GM23338 (cell line): ENCODE results near the gene CEP43. TPM values are rescaled to one million over a fixed set of nuclear protein-coding genes. Genes with fewer than 3 reads are reported as not detected.

ENCODE experiments used
- ATAC-seq: fragments of 200-7000 bp; cut with Tn5 transposase; 3 replicates; pipeline ENCODE4 v1.9.1; 2020
- DNase-seq: peaks from one replicate; pipeline ENCODE4 v3.0.0-alpha.2; 2015; ENCODE audit warnings: low spot score
- H2AFZ ChIP-seq: fragments of 200-600 bp; sonication (generic); 2 replicates; pipeline ENCODE4 v1.8.0; 2016; ENCODE audit warnings: antibody characterized with exemption, mild to moderate bottlenecking, moderate library complexity
- H3F3A ChIP-seq: fragments of 200-600 bp; sonication (generic); replicated peaks from 2 replicates; pipeline ENCODE4 v1.8.0; 2017; ENCODE audit warnings: antibody characterized with exemption, mixed run types, low read depth
- H3K27ac ChIP-seq: fragments of 200-600 bp; sonication (generic); 2 replicates; pipeline ENCODE4 v1.6.1; 2016; ENCODE audit warnings: low read depth
- H3K27me3 ChIP-seq: fragments of 200-600 bp; sonication (generic); 2 replicates; pipeline ENCODE4 v1.8.0; 2016; ENCODE audit warnings: mild to moderate bottlenecking, mixed run types, moderate library complexity; ENCODE audit not compliant: insufficient read depth
- H3K36me3 ChIP-seq: fragments of 200-600 bp; sonication (generic); 2 replicates; pipeline ENCODE4 v1.8.0; 2016; ENCODE audit warnings: mild to moderate bottlenecking; ENCODE audit not compliant: insufficient read depth
- H3K4me1 ChIP-seq: fragments of 200-600 bp; sonication (generic); 2 replicates; pipeline ENCODE4 v1.8.0; 2016; ENCODE audit warnings: mild to moderate bottlenecking, moderate library complexity; ENCODE audit not compliant: insufficient read depth
- H3K4me2 ChIP-seq: fragments of 200-600 bp; sonication (generic); 2 replicates; pipeline ENCODE4 v1.7.1; 2017; ENCODE audit warnings: mixed run types
- H3K4me3 ChIP-seq: fragments of 200-600 bp; sonication (generic); 2 replicates; pipeline ENCODE4 v1.6.1; 2016; ENCODE audit warnings: mixed run types
- H3K79me2 ChIP-seq: fragments of 200-600 bp; sonication (generic); replicated peaks from 2 replicates; pipeline ENCODE4 v1.8.0; 2017; ENCODE audit warnings: mild to moderate bottlenecking; ENCODE audit not compliant: insufficient read depth
- H3K9me2 ChIP-seq: fragments of 200-600 bp; sonication (generic); 2 replicates; pipeline ENCODE4 v1.8.0; 2017; ENCODE audit not compliant: insufficient read depth
- H4K20me1 ChIP-seq: fragments of 200-600 bp; sonication (generic); replicated peaks from 2 replicates; pipeline ENCODE4 v1.8.0; 2017; ENCODE audit warnings: mild to moderate bottlenecking; ENCODE audit not compliant: insufficient read depth
- H3K27ac Mint-ChIP-seq: 2 replicates; pipeline ENCODE4 v1.8.0; 2020; ENCODE audit warnings: inconsistent platforms, mild to moderate bottlenecking, moderate library complexity, mixed read lengths
- H3K27me3 Mint-ChIP-seq: 3 replicates; pipeline ENCODE4 v1.8.0; 2022; ENCODE audit warnings: low read depth, mild to moderate bottlenecking, moderate library complexity, mixed read lengths, inconsistent platforms; ENCODE audit not compliant: insufficient read depth, poor library complexity
- H3K36me3 Mint-ChIP-seq: 3 replicates; pipeline ENCODE4 v1.8.0; 2021; ENCODE audit warnings: low read depth, mild to moderate bottlenecking, inconsistent platforms, moderate library complexity, mixed read lengths
- H3K4me1 Mint-ChIP-seq: 3 replicates; pipeline ENCODE4 v1.8.0; 2020; ENCODE audit warnings: mild to moderate bottlenecking, inconsistent platforms, mixed read lengths
- H3K4me3 Mint-ChIP-seq: 3 replicates; pipeline ENCODE4 v1.8.0; 2021; ENCODE audit warnings: moderate library complexity, mild to moderate bottlenecking, inconsistent platforms, mixed read lengths
- H3K9me3 Mint-ChIP-seq: 3 replicates; pipeline ENCODE4 v1.8.0; 2020; ENCODE audit warnings: moderate library complexity, mild to moderate bottlenecking, inconsistent platforms, mixed read lengths
- CREB1 ChIP-seq: fragments of 250-450 bp; sonication (Bioruptor Pico); IDR thresholded peaks from 2 replicates; pipeline ENCODE4 v1.5.0; 2020; ENCODE audit warnings: low read depth, mild to moderate bottlenecking, moderate library complexity
- CTCF ChIP-seq, 2 experiments: fragments of 200-600 bp in 1 of 2; sonication (generic) in 1 of 2; conservative IDR thresholded peaks; 2 replicates each; pipeline versions ENCODE4 v1.5.1 to v1.6.1; 2016 to 2017; ENCODE audit warnings: antibody characterized with exemption in 2 of 2, low read depth in 2 of 2, mild to moderate bottlenecking in 2 of 2, moderate library complexity in 1 of 2
- EZH2 ChIP-seq: fragments of 200-600 bp; sonication (generic); IDR thresholded peaks from one replicate; pipeline ENCODE4 v1.8.0; 2017; ENCODE audit warnings: antibody characterized with exemption, mild to moderate bottlenecking, low read depth; ENCODE audit not compliant: unreplicated experiment
- EZH2phosphoT487 ChIP-seq: fragments of 200-600 bp; sonication (generic); IDR thresholded peaks from one replicate; pipeline ENCODE4 v1.8.1; 2018; ENCODE audit warnings: antibody characterized with exemption; ENCODE audit not compliant: unreplicated experiment
- JUNB ChIP-seq: IDR thresholded peaks from one replicate; pipeline ENCODE4 v1.6.1; 2016; ENCODE audit warnings: antibody characterized with exemption; ENCODE audit not compliant: unreplicated experiment
- NANOG ChIP-seq: IDR thresholded peaks from 2 replicates; pipeline ENCODE4 v1.6.1; 2016; ENCODE audit warnings: antibody characterized with exemption, borderline replicate concordance
- POLR2AphosphoS5 ChIP-seq: IDR thresholded peaks from 2 replicates; pipeline ENCODE4 v1.6.1; 2016; ENCODE audit warnings: antibody characterized with exemption, low read depth
- STAT1 ChIP-seq: IDR thresholded peaks from one replicate; pipeline ENCODE4 v1.6.1; 2016; ENCODE audit warnings: antibody characterized with exemption; ENCODE audit not compliant: unreplicated experiment
- ZNF114 ChIP-seq: fragments of 250-450 bp; sonication (Bioruptor Pico); IDR thresholded peaks from 2 replicates; pipeline ENCODE4 v1.5.0; 2020; ENCODE audit warnings: mild to moderate bottlenecking, moderate library complexity
- ZNF331 ChIP-seq: fragments of 250-450 bp; sonication (Bioruptor Pico); IDR thresholded peaks from 2 replicates; pipeline ENCODE4 v1.5.0; 2020; ENCODE audit warnings: low read depth, mild to moderate bottlenecking, moderate library complexity
- ZNF462 ChIP-seq: fragments of 250-450 bp; sonication (Bioruptor Pico); IDR thresholded peaks from 2 replicates; pipeline ENCODE4 v1.5.0; 2020; ENCODE audit warnings: mild to moderate bottlenecking, moderate library complexity
- polyA plus RNA-seq: library from polyadenylated mRNA; unstranded; fragments of >200 nt; fragmentation: Nextera tagmentation; extraction: Ambion mirVana; gene quantifications from 2 replicates; pipeline ENCODE4 v1.2.1, GENCODE V29; 2016
- total RNA-seq: library from RNA; depleted of rRNA; stranded (reverse); fragments of >200 nt; shearing (Covaris generic); gene quantifications from 2 replicates; pipeline ENCODE4 v1.2.3, GENCODE V29; 2014
- TF ChIP-seq, protein P1 (sequence below): IDR thresholded peaks from 2 replicates; pipeline ENCODE4 v1.6.1; 2016; ENCODE audit warnings: antibody characterized with exemption
- TF ChIP-seq, protein P2 (sequence below): IDR thresholded peaks from one replicate; pipeline ENCODE4 v1.6.1; 2018; ENCODE audit warnings: antibody characterized with exemption; ENCODE audit not compliant: unreplicated experiment

The CEP43 gene
- total and polyA plus RNA-seq, 2 experiments from 2014 or later, result 39.9 to 44.3 TPM

DNA sequence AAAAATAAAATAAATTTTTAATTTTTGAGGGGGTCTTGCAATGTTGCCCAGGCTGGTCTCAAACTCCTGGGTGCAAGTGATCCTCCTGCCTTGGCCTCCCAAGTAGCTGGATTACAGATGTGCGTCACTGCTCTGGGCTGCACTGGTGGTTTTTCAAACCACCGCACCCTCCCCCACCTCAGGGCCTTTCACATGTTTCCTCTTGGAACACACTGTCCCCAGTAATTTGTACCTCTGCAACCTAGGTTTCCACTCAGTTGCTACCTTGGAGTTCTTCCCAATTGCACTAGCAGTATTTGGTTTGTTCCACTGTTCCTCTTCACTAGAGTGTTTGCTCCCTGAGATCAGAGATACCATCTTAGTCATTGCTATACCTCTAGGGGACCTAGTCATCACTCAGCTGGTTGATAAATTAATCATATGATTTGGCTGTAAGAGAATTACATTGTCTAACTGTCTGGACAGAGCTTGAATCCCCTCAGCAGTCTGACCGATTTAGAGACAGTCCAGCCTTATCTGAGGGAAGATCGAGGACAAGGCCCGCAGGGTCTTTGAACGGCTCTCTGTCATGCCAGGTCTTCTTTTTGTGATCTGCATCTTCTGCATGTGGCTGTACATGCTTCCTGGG, 32.0 kb downstream of the CEP43 start:
- Histone ChIP-seq H4K20me1 (peaks cover 5% of the 10 kb centered on the region), H2AFZ (no peak overlapping the region), H3K4me1 (peaks cover 10% of the 10 kb centered on the region), H3K27ac (no peak overlapping the region), H3K79me2 (no peaks in the 10 kb centered on the region), H3K9me2 (no peaks in the 10 kb centered on the region), H3F3A (no peaks in the 10 kb centered on the region), H3K36me3 (peaks cover 38% of the 10 kb centered on the region), H3K4me2 (no peak overlapping the region), H3K4me3 (no peak overlapping the region), H3K27me3 (no peaks in the 10 kb centered on the region)
- H3K4me3 Mint-ChIP-seq, result no peak overlapping the region
- no peak overlapping the region for H3K27ac Mint-ChIP-seq
- TF ChIP-seq POLR2AphosphoS5, result no peak
- no peak for TF ChIP-seq JUNB
- TF ChIP-seq ZNF114 (CRISPR knock-in tag), result no peak
- TF ChIP-seq, protein P1, sequence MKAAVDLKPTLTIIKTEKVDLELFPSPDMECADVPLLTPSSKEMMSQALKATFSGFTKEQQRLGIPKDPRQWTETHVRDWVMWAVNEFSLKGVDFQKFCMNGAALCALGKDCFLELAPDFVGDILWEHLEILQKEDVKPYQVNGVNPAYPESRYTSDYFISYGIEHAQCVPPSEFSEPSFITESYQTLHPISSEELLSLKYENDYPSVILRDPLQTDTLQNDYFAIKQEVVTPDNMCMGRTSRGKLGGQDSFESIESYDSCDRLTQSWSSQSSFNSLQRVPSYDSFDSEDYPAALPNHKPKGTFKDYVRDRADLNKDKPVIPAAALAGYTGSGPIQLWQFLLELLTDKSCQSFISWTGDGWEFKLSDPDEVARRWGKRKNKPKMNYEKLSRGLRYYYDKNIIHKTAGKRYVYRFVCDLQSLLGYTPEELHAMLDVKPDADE, result no peak
- no peak for TF ChIP-seq ZNF331 (CRISPR knock-in tag)
- no peak for TF ChIP-seq STAT1
- TF ChIP-seq NANOG, result no peak
- TF ChIP-seq EZH2, result no peak
- TF ChIP-seq ZNF462, result no peak
- TF ChIP-seq CTCF (conservative IDR thresholded peaks at IDR 0.05; ENCODE audit: low read depth in 2 of 2), result no peak
- TF ChIP-seq EZH2phosphoT487, result no peak
- TF ChIP-seq, protein P2, sequence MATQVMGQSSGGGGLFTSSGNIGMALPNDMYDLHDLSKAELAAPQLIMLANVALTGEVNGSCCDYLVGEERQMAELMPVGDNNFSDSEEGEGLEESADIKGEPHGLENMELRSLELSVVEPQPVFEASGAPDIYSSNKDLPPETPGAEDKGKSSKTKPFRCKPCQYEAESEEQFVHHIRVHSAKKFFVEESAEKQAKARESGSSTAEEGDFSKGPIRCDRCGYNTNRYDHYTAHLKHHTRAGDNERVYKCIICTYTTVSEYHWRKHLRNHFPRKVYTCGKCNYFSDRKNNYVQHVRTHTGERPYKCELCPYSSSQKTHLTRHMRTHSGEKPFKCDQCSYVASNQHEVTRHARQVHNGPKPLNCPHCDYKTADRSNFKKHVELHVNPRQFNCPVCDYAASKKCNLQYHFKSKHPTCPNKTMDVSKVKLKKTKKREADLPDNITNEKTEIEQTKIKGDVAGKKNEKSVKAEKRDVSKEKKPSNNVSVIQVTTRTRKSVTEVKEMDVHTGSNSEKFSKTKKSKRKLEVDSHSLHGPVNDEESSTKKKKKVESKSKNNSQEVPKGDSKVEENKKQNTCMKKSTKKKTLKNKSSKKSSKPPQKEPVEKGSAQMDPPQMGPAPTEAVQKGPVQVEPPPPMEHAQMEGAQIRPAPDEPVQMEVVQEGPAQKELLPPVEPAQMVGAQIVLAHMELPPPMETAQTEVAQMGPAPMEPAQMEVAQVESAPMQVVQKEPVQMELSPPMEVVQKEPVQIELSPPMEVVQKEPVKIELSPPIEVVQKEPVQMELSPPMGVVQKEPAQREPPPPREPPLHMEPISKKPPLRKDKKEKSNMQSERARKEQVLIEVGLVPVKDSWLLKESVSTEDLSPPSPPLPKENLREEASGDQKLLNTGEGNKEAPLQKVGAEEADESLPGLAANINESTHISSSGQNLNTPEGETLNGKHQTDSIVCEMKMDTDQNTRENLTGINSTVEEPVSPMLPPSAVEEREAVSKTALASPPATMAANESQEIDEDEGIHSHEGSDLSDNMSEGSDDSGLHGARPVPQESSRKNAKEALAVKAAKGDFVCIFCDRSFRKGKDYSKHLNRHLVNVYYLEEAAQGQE, result no peak
- TF ChIP-seq CREB1 (CRISPR knock-in tag), result no peak
- no peaks in the 10 kb centered on the region for H3K9me3 Mint-ChIP-seq
- H3K4me1 Mint-ChIP-seq, result peaks cover 18% of the 10 kb centered on the region
- DNase-seq (no peak), ATAC-seq (no peak)
- peaks cover 1% of the 10 kb centered on the region for H3K27me3 Mint-ChIP-seq
- H3K36me3 Mint-ChIP-seq, result peaks cover 79% of the 10 kb centered on the region
